Mucosa of stomach (tissue), 1 donor: ENCODE measurements around the gene NAT16.

Experiments
- H3K27me3 ChIP-seq: one replicate; pipeline ENCODE4 v1.7.0; 2013; ENCODE audit warnings: mild to moderate bottlenecking, low read length; ENCODE audit not compliant: control insufficient read depth, insufficient read depth
- H3K36me3 ChIP-seq: one replicate; pipeline ENCODE4 v1.7.0; 2013; ENCODE audit warnings: low read length; ENCODE audit not compliant: control insufficient read depth, insufficient read depth
- H3K4me1 ChIP-seq: one replicate; pipeline ENCODE4 v1.7.0; 2013; ENCODE audit warnings: mild to moderate bottlenecking, low read length; ENCODE audit not compliant: control insufficient read depth, insufficient read depth
- H3K4me3 ChIP-seq: one replicate; pipeline ENCODE4 v1.7.0; 2013; ENCODE audit warnings: low read length
- H3K9ac ChIP-seq: one replicate; pipeline ENCODE4 v1.7.0; 2013; ENCODE audit warnings: mild to moderate bottlenecking, low read length, moderate library complexity
- H3K9me3 ChIP-seq: one replicate; pipeline ENCODE4 v1.7.0; 2013; ENCODE audit warnings: mild to moderate bottlenecking, low read length, moderate library complexity; ENCODE audit not compliant: control insufficient read depth
- donor health status: Pancreatic carcinoma.

NAT16 gene

GRCh38 chr7:101159696-101160674, 20.1 kb downstream of the NAT16 start:
- H3K4me1 ChIP-seq: peaks cover 31% of the 10 kb centered on the region
- no peak overlapping the region for H3K9ac ChIP-seq
- no peaks in the 10 kb centered on the region for H3K9me3 ChIP-seq
- H3K27me3 ChIP-seq: peaks cover 30% of the 10 kb centered on the region
- peaks cover 5% of the 10 kb centered on the region for H3K36me3 ChIP-seq
- H3K4me3 ChIP-seq: no peak overlapping the region

GRCh38 chr7:101156866-101157589, 23.1 kb downstream of the NAT16 start:
- Histone ChIP-seq H3K36me3 (peaks cover 5% of the 10 kb centered on the region), H3K9me3 (no peaks in the 10 kb centered on the region), H3K27me3 (peaks cover 3% of the 10 kb centered on the region), H3K9ac (no peak overlapping the region), H3K4me3 (no peak overlapping the region), H3K4me1 (peaks cover 19% of the 10 kb centered on the region)

GRCh38 chr7:101156277-101156676, 23.8 kb downstream of the NAT16 start:
- no peaks in the 10 kb centered on the region for H3K27me3 ChIP-seq
- H3K4me3 ChIP-seq: no peak overlapping the region
- H3K9me3 ChIP-seq: no peaks in the 10 kb centered on the region
- H3K4me1 ChIP-seq: peaks cover 19% of the 10 kb centered on the region
- peaks cover 5% of the 10 kb centered on the region for H3K36me3 ChIP-seq
- no peak overlapping the region for H3K9ac ChIP-seq

GRCh38 chr7:101155303-101155702, 24.8 kb downstream of the NAT16 start:
- Histone ChIP-seq H3K27me3 (no peaks in the 10 kb centered on the region), H3K4me3 (peak overlapping the region; percentile 19), H3K36me3 (peaks cover 5% of the 10 kb centered on the region), H3K4me1 (peaks cover 19% of the 10 kb centered on the region), H3K9ac (peak overlapping the region; percentile 75), H3K9me3 (no peaks in the 10 kb centered on the region)

- Histone ChIP-seq H3K4me1 (peaks cover 19% of the 10 kb centered on the region), H3K4me3 (peak overlapping the region; percentile 19), H3K27me3 (no peaks in the 10 kb centered on the region), H3K9me3 (no peaks in the 10 kb centered on the region), H3K36me3 (peaks cover 5% of the 10 kb centered on the region), H3K9ac (peak overlapping the region; percentile 75)
Measured at GRCh38 chr7:101154693-101155102, 25.4 kb downstream of the NAT16 start.

- Histone ChIP-seq H3K4me1 (peaks cover 19% of the 10 kb centered on the region), H3K9ac (peak within 1 kb of the TSS; percentile 75), H3K4me3 (peak within 1 kb of the TSS; percentile 19), H3K36me3 (peaks cover 5% of the 10 kb centered on the region), H3K27me3 (no peaks in the 10 kb centered on the region), H3K9me3 (no peaks in the 10 kb centered on the region)
Measured at GRCh38 chr7:101153969-101154692, 26.0 kb downstream of the NAT16 start, which contains the start of gene AP1S1. AP1S1 (plus strand) TSS chr7:101154476; CDS start chr7:101154515, 39 bp downstream.

- no peaks in the 10 kb centered on the region for H3K27me3 ChIP-seq
- no peaks in the 10 kb centered on the region for H3K36me3 ChIP-seq
- no peaks in the 10 kb centered on the region for H3K9me3 ChIP-seq
Measured at GRCh38 chr7:101151908-101152651, 28.0 kb downstream of the NAT16 start.

GRCh38 chr7:101140746-101141382, 39.2 kb downstream of the NAT16 start:
- Histone ChIP-seq H3K9me3 (no peaks in the 10 kb centered on the region), H3K4me1 (peaks cover 16% of the 10 kb centered on the region), H3K27me3 (peaks cover under 1% of the 10 kb centered on the region), H3K9ac (no peak overlapping the region), H3K36me3 (no peaks in the 10 kb centered on the region), H3K4me3 (no peak overlapping the region)

More at GRCh38 chr7:101151908-101152651, 28.0 kb downstream of the NAT16 start:
- Histone ChIP-seq H3K9ac (no peak overlapping the region), H3K4me3 (no peak overlapping the region), H3K4me1 (peaks cover 19% of the 10 kb centered on the region)

GRCh38 chr7:101140339-101140699, 39.8 kb downstream of the NAT16 start:
- no peak overlapping the region for H3K9ac ChIP-seq
- H3K27me3 ChIP-seq: no peaks in the 10 kb centered on the region
- peaks cover 16% of the 10 kb centered on the region for H3K4me1 ChIP-seq
- H3K4me3 ChIP-seq: no peak overlapping the region
- no peaks in the 10 kb centered on the region for H3K9me3 ChIP-seq
- H3K36me3 ChIP-seq: no peaks in the 10 kb centered on the region

GRCh38 chr7:101138213-101138870, 41.8 kb downstream of the NAT16 start:
- H3K4me1 ChIP-seq: peaks cover 9% of the 10 kb centered on the region
- H3K9ac ChIP-seq: peak overlapping the region; percentile 28
- H3K36me3 ChIP-seq: no peaks in the 10 kb centered on the region
- no peaks in the 10 kb centered on the region for H3K9me3 ChIP-seq
- H3K27me3 ChIP-seq: no peaks in the 10 kb centered on the region
- H3K4me3 ChIP-seq: no peak overlapping the region
